ENCODE data around the gene NR1D2. TPM values are rescaled to one million over a fixed set of nuclear protein-coding genes. Genes with fewer than 3 reads are reported as not detected.

The NR1D2 gene
- total and polyA plus RNA-seq, 2 of the 13 experiments (the other 11 are each of a cell fraction or from before 2014, with no cell fraction given): 5.3 to 8.1 TPM

DNA sequence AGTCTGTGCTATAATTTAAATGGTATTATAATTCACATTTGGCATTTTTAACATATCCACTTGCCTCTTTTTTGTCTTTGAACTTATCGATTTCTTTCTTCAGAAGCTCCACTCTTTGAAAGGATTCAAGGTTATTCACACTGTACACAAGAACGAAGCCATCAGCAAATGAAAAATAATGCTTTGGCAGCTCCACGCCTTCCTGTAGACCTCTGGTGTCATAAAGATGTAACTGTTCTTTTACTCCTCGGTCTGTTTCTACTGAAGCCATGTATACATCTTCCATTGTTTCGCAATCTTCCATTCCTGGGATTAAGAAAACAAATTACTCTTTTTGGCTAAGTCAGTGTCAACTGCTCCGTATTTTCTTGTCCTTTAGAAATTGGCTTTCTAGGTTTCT lies 44.3 kb upstream of the NR1D2 start (continued):
- TF ChIP-seq YEATS2 (CRISPR knock-in tag; IDR thresholded peaks at IDR 0.05; ENCODE audit: borderline replicate concordance) (no peak), FOXA1 (IDR thresholded peaks at IDR 0.05) (no peak), FOXA1 (CRISPR knock-in tag; IDR thresholded peaks at IDR 0.05) (peak; percentile 61), ZNF230 (CRISPR knock-in tag; IDR thresholded peaks at IDR 0.05) (no peak), HMGA1 (CRISPR knock-in tag; conservative IDR thresholded peaks at IDR 0.05) (no peak), ZNF337 (CRISPR knock-in tag; IDR thresholded peaks at IDR 0.05; ENCODE audit: borderline replicate concordance, low read depth) (no peak), ZNF256 (CRISPR knock-in tag; conservative IDR thresholded peaks at IDR 0.05) (no peak), NCOA2 (CRISPR knock-in tag; IDR thresholded peaks at IDR 0.05) (peak; percentile 42; the same call in 1 of the 2 replicates), ZNF567 (CRISPR knock-in tag; IDR thresholded peaks at IDR 0.05; ENCODE audit: borderline replicate concordance) (no peak), DPF2 (CRISPR knock-in tag; IDR thresholded peaks at IDR 0.05; ENCODE audit: borderline replicate concordance, low read depth) (peak; percentile 31; the same call in 1 of the 2 replicates), ZNF552 (CRISPR knock-in tag; IDR thresholded peaks at IDR 0.05; ENCODE audit: borderline replicate concordance) (no peak), AGO1 (IDR thresholded peaks at IDR 0.05; ENCODE audit: low read depth, low read length, poor library complexity, severe bottlenecking) (no peak), JARID2 (CRISPR knock-in tag; IDR thresholded peaks at IDR 0.05; ENCODE audit: insufficient replicate concordance) (no peak), SATB2 (CRISPR knock-in tag; IDR thresholded peaks at IDR 0.05) (no peak), POGZ (CRISPR knock-in tag; IDR thresholded peaks at IDR 0.05) (no peak), MAF1 (CRISPR knock-in tag; IDR thresholded peaks at IDR 0.05; ENCODE audit: borderline replicate concordance) (no peak), RAD21 (CRISPR knock-in tag; IDR thresholded peaks at IDR 0.05) (0 out of 2 replicates have a peak, but pooled peaks have one; percentile 17), ZNF234 (CRISPR knock-in tag; conservative IDR thresholded peaks at IDR 0.05) (no peak), SAFB2 (CRISPR knock-in tag; IDR thresholded peaks at IDR 0.05; ENCODE audit: borderline replicate concordance, low read depth) (no peak)
- TF ChIP-seq, protein P1, sequence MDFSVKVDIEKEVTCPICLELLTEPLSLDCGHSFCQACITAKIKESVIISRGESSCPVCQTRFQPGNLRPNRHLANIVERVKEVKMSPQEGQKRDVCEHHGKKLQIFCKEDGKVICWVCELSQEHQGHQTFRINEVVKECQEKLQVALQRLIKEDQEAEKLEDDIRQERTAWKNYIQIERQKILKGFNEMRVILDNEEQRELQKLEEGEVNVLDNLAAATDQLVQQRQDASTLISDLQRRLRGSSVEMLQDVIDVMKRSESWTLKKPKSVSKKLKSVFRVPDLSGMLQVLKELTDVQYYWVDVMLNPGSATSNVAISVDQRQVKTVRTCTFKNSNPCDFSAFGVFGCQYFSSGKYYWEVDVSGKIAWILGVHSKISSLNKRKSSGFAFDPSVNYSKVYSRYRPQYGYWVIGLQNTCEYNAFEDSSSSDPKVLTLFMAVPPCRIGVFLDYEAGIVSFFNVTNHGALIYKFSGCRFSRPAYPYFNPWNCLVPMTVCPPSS (IDR thresholded peaks at IDR 0.05): no peak
- TF ChIP-seq, protein P2, sequence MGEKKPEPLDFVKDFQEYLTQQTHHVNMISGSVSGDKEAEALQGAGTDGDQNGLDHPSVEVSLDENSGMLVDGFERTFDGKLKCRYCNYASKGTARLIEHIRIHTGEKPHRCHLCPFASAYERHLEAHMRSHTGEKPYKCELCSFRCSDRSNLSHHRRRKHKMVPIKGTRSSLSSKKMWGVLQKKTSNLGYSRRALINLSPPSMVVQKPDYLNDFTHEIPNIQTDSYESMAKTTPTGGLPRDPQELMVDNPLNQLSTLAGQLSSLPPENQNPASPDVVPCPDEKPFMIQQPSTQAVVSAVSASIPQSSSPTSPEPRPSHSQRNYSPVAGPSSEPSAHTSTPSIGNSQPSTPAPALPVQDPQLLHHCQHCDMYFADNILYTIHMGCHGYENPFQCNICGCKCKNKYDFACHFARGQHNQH (CRISPR knock-in tag; IDR thresholded peaks at IDR 0.05): no peak
- TF ChIP-seq, protein P3, sequence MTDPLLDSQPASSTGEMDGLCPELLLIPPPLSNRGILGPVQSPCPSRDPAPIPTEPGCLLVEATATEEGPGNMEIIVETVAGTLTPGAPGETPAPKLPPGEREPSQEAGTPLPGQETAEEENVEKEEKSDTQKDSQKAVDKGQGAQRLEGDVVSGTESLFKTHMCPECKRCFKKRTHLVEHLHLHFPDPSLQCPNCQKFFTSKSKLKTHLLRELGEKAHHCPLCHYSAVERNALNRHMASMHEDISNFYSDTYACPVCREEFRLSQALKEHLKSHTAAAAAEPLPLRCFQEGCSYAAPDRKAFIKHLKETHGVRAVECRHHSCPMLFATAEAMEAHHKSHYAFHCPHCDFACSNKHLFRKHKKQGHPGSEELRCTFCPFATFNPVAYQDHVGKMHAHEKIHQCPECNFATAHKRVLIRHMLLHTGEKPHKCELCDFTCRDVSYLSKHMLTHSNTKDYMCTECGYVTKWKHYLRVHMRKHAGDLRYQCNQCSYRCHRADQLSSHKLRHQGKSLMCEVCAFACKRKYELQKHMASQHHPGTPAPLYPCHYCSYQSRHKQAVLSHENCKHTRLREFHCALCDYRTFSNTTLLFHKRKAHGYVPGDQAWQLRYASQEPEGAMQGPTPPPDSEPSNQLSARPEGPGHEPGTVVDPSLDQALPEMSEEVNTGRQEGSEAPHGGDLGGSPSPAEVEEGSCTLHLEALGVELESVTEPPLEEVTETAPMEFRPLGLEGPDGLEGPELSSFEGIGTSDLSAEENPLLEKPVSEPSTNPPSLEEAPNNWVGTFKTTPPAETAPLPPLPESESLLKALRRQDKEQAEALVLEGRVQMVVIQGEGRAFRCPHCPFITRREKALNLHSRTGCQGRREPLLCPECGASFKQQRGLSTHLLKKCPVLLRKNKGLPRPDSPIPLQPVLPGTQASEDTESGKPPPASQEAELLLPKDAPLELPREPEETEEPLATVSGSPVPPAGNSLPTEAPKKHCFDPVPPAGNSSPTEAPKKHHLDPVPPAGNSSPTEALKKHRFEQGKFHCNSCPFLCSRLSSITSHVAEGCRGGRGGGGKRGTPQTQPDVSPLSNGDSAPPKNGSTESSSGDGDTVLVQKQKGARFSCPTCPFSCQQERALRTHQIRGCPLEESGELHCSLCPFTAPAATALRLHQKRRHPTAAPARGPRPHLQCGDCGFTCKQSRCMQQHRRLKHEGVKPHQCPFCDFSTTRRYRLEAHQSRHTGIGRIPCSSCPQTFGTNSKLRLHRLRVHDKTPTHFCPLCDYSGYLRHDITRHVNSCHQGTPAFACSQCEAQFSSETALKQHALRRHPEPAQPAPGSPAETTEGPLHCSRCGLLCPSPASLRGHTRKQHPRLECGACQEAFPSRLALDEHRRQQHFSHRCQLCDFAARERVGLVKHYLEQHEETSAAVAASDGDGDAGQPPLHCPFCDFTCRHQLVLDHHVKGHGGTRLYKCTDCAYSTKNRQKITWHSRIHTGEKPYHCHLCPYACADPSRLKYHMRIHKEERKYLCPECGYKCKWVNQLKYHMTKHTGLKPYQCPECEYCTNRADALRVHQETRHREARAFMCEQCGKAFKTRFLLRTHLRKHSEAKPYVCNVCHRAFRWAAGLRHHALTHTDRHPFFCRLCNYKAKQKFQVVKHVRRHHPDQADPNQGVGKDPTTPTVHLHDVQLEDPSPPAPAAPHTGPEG (CRISPR knock-in tag; IDR thresholded peaks at IDR 0.05): no peak

Measured in HepG2 (cell line).